T-helper 2 cell treated with Interferon-gamma antibody and Interleukin-4, amounts not matched to agents 100 ng/mL and 5 ng/mL, for 36 hours (primary cell): Measurements from ENCODE around the gene RNF213. TPM values are rescaled to one million over a fixed set of nuclear protein-coding genes. Genes with fewer than 3 reads are reported as not detected.
"Not testable (repeated sequence)": the region's sequence is repeated elsewhere in the genome, so short reads cannot be mapped to it uniquely, and the experiment has no call there.

Source experiments
- intact Hi-C: fragments of 100-400 bp; cut with micrococcal nuclease; formaldehyde crosslinking; loops from one replicate; pipeline ENCODE4 v1.15.1; 2023
- total RNA-seq: library from RNA; stranded (reverse); gene quantifications from 2 replicates; pipeline ENCODE4 v1.2.3, GENCODE V29; 2022

Gene RNF213
- total RNA-seq, 1 donor from 2014 or later, result 605 TPM

GRCh38 chr17:80315517-80316182, 55.0 kb downstream of the RNF213 start:
- intact Hi-C loops, result no loop called here

DNA sequence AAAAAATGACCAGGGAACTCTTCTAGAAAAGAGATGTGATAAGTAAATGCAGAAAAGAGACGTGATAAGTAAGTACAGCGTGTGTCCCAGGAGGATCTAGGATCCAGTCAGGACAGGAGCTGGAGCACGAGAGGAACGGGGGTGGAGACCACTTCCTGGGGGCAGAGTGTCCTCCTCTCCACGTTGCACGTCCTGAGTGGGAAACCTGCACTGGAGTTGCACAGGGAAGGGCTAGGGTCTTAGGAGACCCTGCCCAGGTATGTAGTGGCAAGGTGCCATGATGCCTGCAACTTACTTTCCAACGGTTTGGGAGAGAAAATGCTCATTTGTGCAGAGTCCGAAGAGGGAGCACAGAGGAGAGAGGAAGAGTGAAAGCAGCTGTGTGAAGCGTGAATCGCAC, 55.8 kb downstream of the RNF213 start:
- intact Hi-C loops, result no loop called here

DNA sequence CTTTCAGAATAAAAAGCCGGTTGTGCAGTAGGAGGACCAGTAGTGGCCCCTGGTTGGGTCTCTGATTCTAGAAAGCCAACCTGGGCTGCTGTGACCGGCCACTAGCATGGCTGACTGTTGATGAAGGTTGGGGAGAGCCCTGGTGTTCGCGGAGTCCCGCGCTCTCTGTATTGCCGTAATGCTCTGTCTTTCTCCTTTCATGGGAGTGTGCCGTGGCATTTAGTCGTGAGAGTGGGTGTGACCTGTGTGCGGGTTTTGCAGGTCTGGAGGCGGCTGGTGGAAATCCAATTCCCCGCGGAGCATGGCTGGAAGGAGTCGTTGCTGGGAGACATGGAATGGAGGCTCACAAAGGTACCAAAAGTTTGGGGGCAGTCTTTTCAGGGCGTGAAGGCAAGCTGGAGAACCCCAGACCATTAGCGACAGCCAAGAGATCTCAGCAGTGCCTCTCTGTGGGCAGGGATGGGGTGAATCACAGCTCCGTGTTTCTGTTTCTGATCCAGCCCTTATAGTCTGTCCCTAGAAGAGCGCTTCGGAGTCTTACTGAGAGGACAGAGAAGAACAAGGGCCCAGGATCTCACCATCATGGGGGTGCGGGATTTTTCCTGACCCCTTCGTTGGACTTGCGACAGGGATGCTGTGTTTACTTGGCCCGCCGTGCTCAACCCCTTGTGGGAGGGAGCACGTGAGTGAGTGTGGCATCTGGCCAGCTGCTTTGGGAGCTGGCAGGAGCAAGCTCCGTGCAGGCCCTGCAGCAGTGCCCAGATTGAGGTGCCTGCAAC, 56.5 kb downstream of the RNF213 start:
- intact Hi-C loops, result no loop called here

DNA sequence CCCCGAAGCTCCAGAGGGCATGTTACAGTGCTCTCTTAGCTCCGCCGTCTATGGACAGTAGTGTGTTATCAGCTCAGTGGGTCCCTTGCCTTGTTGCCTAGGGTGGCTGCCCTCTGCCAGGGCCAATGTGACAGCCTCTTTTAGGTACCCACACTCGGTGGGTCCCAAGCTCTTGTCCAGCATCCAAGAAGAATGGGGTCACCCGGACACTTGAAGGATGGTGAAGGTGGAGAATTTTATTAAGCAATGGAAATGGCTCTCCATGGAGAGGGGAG, 57.0 kb downstream of the RNF213 start:
- intact Hi-C loops, result no loop called here

DNA sequence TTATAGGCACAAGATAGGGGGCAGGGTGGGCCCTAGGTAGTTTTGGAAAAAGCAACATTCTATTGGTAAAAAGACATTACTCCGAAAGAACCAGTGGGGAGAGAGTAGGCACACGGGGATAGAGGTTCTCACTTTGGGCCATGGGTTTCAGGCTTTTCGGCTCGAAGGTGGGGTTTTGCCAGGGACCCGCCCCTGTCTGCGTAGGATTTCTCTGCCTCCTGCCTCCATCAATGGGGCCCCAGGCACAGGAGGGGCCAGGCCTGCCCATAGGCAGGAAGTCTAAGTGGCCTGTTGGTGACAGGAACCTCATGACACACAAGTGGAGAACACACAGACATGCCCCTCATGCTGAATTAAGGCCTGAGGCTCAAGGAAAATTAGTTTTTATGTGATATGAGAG, 57.5 kb downstream of the RNF213 start:
- intact Hi-C loops, result no loop called here

- intact Hi-C loops, result no loop called here
Measured at GRCh38 chr17:80319262-80319998, 58.8 kb downstream of the RNF213 start.

- intact Hi-C loops, result no loop called here
Measured at GRCh38 chr17:80319999-80320344, 59.3 kb downstream of the RNF213 start.

- intact Hi-C loops, result no loop called here
Measured at GRCh38 chr17:80320496-80320895, 59.8 kb downstream of the RNF213 start.

- intact Hi-C loops, result no loop called here
Measured at GRCh38 chr17:80322864-80323263, 62.2 kb downstream of the RNF213 start.

GRCh38 chr17:80323982-80324381, 63.3 kb downstream of the RNF213 start:
- intact Hi-C loops, result no loop called here

DNA sequence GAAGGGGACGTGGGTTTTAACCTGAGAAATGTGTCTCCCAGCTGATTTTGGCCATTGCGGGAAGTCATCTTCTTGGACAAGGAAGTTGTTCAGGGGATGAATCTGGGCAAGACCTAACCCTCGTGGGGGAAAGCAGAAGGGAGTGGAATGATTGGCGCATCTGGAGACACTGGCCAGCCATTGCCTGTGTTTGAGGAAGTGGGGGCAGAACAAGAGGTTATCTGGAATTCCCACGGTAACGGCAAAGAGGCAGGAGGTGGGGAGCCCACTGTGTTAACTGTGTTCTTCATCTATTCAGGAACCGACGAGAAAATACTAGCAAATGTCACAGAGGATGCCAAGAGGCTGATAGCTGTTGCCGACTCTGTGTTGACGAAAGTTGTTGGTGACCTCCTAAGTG, 66.9 kb downstream of the RNF213 start:
- intact Hi-C loops, result no loop called here

GRCh38 chr17:80328634-80329380, 68.2 kb downstream of the RNF213 start:
- intact Hi-C loops, result no loop called here

DNA sequence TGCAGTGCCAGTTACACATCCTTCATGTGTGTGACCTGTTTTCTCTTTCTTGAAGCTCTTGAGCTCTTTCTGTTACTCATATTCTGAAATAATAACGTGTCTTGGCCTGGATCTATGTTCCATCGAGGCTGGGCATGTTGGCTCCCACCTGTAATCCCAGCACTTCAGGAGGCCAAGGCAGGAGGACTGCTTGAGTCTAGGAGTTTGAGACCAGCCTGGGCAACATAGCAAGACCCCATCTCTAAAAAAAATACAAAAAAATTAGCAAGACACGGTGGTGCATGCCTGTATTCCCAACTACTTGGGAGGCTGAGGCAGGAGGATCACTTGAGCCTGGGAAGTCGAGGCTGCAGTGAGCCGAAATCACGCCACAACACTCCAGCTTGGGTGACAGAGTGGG, 68.8 kb downstream of the RNF213 start:
- intact Hi-C loops, result not testable (repeated sequence)

GRCh38 chr17:80330276-80330675, 69.6 kb downstream of the RNF213 start:
- intact Hi-C loops, result no loop called here

- intact Hi-C loops, result not testable (repeated sequence)
Measured at GRCh38 chr17:80330938-80331337, 70.3 kb downstream of the RNF213 start.

DNA sequence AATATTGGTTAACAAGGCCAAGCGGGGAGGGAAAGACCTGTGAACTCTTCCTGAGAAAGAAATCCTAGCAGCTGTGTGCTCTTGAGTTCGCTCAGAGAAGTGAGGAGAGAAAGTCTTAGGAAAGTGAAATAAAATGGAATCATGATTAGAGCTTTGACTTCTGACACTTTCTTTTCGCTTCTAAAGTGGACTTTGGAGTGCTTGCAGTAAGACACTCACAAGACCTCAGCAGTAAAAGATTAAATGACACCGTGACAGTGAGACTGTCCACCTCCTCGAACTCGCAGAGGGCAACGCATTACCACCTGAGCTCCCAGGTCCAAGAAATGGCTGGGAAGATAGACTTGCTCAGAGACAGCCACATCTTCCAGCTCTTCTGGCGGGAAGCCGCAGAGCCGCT, 71.2 kb downstream of the RNF213 start:
- intact Hi-C loops, result no loop called here

- intact Hi-C loops, result no loop called here
Measured at GRCh38 chr17:80337195-80337895, 76.7 kb downstream of the RNF213 start.

GRCh38 chr17:80339118-80339517, 78.5 kb downstream of the RNF213 start:
- intact Hi-C loops, result no loop called here

GRCh38 chr17:80339731-80340456, 79.2 kb downstream of the RNF213 start:
- intact Hi-C loops, result no loop called here

- intact Hi-C loops, result no loop called here
Measured at GRCh38 chr17:80345321-80345720, 84.7 kb downstream of the RNF213 start.
